T-helper 2 cell (primary cell): ENCODE results near the gene TNIP3.
"Not testable (repeated sequence)": the region's sequence is repeated elsewhere in the genome, so short reads cannot be mapped to it uniquely, and the experiment has no call there.

Source experiments
- DNase-seq, 5 experiments: peaks; one replicate each; pipeline versions ENCODE4 v3.0.0 to v3.0.0-alpha.2; 2012 to 2022
- total RNA-seq, 2 donors: gene quantifications; one replicate each; lab custom pipeline; 2026; lab: John Stamatoyannopoulos, UW

The TNIP3 gene, protein sequence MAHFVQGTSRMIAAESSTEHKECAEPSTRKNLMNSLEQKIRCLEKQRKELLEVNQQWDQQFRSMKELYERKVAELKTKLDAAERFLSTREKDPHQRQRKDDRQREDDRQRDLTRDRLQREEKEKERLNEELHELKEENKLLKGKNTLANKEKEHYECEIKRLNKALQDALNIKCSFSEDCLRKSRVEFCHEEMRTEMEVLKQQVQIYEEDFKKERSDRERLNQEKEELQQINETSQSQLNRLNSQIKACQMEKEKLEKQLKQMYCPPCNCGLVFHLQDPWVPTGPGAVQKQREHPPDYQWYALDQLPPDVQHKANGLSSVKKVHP
- 0.62 to 1.1 reads per million in 2 donors for total RNA-seq

DNA sequence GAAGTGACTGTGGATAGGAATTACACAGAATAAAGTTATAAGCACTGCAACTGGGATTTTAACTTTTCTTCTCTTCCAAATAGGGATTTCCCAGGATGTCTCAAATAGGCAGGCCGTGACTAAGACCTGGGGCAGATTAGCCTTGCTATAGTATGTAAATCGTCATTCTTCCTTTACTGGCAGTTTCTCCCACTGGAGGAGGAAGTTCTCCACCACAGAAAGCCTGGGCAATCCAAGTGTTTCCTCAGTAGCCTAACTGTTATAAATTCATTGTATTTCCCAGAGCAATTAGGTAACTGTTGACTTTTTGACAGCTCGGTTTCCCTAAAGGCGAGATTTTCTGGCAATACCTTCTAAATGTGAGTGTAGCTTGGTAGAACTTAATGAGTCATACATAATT, at the start of gene TNIP3:
Gene TNIP3, minus strand, starts transcription at position 31 of the 400 bp plus-strand sequence. CDS start 196 bp downstream, outside the sequence.
- no peak for DNase-seq

DNA sequence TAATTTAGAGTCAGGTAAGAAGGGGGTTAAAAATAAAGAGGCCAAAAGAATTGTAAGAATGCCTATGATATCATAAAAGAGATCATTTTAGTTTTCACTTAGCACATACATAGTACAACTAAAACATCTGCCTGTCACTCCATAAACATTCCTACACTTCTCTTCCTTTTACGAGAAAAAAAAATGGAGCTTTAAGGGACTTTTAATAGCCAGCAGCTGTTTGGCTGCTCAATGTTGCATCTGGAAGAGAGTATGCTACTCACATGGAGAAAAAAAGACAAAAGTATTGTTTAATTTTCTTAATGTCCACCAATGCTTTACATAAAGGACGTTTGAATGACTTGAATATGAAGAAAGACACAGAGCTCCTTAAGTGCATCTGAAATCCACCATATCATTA, 48.7 kb upstream of the TNIP3 start:
- no peak for DNase-seq

DNA sequence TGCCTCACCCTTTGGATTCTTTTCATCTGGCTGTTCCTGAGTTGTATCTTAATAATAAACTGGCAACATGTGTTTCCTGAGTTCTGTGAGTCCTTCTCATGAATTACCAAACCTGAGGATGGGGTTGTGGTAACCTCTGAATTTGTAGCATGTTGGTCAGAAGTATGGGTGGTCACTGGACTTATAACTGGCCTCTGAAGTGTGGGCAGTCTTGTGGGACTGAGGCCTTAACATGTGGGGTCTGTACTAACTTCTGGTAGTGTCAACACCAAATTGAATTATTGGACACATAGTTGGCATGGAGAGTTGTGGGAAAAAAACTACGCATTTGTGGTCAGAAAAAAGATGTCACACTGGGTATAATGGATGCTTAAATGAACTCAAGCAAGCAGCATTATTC, 45.0 kb upstream of the TNIP3 start:
- DNase-seq = no peak

DNA sequence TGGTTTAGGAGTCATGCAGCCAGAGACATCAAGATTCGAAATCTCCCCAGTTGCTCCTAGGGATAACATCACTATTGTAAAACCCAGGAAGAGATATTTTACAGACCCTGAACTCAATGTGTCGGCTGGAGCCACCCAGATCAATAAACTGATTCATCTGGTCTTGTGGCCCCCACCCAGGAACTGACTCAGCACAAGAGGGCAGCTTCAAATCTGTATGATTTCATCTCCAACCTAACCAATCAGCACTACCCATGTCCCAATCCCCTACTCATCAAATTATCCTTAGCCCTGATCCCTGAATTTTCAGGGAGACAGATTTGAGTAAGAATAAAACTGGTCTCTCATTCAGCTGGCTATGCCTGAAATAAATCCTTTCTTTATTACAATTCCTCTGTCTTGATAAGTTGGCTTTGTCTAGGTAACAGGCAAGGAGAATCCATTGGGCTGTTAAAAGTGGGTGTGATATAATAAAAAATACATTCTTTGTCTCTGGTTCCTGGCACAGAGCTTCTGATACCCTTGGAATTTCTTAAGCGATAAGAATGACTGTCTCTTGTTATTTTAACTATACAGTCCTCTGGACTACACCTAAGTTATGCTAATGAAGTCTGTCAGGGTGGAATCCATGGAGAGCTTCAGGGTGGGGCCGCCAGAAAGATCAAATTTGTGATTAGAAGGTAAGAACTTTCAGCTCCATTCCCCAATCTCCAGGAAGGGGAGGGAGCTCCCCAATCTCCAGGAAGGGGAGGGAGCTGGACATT, 44.3 kb upstream of the TNIP3 start:
- DNase-seq = no peak

DNA sequence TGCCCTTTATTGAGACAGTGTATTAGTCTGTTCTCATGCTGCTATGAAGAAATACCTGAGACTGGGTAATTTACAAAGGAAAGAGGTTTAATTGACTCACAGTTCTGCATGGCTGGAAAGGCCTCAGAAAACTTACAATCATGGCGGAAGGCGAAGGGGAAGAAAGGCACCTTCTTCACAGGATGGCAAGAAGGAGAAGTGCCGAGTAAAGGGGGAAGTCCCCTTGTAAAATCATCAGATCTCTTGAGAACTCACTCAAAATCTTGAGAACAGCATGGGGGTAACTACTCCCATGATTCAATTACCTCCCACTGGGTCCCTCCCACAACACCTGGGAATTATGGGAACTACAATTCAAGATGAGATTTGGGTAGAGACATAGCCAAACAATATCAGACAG, 41.7 kb upstream of the TNIP3 start:
- not testable (repeated sequence) for DNase-seq

DNA sequence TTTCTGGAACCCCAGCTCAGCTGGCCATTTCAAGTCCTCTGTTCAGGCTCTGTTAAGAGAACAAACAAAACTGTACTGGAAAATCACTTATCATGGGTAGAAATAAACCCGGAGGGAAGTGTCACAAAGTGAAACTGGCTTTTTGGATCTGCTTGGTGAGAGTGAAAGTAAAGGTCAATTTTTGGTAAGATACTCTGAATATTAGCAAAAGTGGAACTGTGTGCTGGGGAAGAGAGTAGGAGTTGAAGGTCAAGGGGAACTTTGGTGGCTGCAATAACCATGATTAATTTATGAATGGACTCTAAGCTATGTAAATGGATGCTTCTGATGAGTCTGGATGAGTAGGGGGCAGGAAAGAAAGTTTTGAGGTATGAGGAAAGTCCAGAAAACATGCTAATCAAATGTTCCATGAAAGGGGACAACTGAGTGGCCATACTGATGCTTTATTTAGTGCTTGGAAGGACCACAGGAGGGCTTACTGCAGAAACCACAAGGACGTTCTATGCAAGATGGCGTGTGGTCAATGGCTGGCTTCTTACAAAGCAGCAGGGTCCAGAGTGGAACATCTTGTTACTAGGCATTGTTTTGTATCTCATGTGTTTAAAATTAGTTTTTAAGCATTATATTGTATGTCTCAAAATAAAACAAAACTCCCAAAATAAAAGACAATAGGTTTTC, 36.8 kb upstream of the TNIP3 start:
- DNase-seq = no peak

DNA sequence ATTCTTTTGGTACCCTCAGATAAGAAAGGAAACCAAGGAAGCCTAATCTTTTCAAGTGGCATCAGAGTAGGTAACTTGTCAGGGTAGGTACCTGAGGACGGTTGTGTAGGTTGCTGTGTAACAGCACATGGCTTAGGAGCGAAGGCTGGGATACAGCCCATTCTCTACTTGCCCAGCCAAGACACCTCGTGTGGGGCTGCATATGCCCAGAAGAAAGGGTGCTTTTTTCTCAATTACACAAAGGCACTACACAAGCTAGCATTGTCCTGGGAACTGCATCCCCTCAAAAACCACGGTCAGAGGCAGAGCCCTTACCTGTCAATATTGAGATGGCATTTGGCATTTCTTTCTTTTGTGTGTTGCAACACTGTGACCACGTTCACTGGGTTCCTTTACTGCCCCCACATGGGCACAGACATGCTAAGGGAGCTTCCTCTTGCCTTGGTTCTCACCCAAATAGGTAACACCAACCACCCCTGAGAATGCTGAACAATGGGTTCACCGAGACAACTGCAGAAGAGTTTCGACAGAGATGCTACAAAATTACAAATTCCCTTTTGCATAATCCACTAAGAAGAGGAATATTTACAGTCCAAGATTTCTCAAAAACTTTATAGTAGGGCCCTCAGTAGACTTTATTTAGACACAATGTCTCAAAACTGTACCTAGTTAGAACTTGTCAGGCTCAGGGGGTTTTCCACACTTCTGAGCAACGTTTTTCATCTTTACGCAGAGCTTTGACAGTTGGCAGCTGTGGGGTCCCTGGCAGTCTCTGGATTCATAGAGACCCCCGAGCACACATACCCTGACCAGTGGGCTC, 35.8 kb upstream of the TNIP3 start:
- DNase-seq = peak in 2 of 5 experiments; percentile 40 to 77

DNA sequence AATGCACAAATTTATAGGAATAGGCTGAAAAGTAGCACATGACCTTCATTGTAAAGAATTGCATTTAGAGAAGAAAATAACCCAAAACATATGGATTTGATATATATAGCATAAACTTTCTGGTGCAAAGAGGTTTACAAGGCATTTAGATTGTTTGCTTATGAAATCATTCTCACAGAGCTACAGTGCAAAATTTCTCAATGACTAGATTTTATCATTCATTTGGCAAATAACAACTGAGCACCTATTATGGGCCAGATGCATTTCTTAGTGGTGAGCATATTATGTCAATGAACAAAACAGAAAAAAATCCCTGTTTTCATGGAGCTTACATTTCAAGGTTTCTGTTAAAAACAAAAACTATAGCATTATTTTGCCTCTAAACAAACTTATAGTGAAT, 34.1 kb upstream of the TNIP3 start:
- DNase-seq = no peak

DNA sequence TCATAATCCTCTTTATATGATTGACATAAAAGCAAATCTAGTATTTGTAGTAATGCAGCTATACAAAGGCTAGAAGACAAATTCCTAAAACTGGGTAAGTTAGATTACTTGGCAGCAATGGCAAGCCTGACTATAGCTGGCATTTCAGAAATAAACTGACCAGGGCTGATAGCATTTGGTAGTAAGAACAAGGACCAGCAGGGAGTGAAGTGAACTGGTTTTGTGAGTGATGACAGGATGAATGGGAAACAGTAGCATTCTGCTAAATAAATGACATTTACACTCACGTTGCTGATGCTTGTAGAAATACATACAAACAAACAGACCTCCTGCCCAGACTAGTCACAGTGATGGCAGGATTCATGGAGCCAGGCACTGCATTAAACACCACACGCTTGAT, 31.5 kb upstream of the TNIP3 start:
- DNase-seq = no peak

DNA sequence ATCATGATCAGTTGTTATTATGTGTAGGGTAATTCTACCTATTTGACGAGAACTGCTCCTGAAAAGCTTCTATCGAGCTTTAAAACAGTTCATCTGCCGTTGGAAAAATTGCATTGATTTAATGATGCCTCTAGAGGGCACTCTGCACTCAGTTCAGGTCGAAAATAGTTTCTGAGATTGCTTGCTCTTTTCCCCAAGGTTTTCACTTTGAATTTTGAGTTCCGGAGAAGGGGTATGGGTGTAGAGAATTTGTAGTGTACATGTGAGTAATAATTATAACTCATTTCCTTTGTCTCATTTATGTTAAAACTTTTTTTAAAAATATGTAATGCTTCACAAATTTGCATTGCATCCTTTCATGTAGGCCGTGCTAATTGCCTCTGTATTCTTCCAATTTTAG, 28.4 kb upstream of the TNIP3 start:
- peak in 1 of 5 experiments; percentile 71 for DNase-seq

DNA sequence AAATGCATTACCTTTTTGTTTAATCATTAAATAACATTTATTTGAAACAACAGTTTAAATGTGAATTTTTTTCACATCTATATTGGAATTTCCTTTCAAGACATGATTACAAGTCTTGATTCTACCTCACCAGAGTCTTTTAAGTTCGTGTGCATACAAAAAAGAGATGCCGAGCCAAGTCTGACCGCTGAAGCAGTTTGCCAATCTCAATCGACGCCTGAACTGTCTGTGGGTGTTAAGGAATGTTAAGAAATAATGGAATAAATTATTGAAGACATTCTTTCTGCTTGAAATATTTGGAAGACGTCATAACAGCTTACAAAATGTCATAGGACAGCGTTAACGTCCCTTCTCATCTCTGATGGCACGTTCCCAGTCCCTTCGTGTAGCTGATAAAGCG, 27.9 kb upstream of the TNIP3 start:
- DNase-seq = no peak

DNA sequence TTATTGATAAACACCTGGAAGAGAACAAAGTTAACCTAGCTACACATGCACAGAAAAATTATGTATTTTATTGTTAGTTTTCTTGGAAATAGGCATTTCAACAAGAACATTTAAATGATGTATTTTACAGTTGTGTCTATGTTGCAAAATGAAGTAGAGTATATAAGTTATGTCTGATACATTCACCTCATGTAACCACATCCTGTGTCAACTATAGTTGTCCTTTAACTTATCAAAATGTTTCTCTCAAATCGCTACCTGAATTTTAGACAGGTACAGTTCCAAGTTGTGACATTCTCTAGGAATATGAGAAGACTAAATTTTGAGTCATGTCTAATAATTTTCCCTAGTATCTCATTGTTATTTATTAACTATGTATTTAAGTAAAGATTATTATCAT, 27.2 kb upstream of the TNIP3 start:
- peak in 1 of 5 experiments; percentile 68 for DNase-seq

DNA sequence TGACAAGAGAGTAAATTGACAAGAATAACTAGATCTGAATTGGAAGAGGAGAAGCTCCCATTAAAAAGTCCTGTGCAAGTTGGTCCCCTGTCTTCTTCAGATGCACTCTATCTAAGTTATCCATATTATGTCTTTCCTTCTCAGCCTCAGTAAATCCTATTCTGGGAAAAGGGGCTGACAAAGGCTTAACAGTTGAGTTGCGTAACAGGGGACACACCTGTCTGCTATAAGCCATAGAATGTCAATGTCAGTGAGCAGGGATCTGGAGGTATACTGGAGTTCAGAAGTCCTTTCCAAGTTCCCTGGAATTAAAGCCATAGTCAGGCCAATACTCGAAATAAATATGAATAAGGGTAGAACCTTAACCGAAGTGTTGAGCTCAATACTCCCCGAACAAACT, 26.3 kb upstream of the TNIP3 start:
- no peak for DNase-seq

DNA sequence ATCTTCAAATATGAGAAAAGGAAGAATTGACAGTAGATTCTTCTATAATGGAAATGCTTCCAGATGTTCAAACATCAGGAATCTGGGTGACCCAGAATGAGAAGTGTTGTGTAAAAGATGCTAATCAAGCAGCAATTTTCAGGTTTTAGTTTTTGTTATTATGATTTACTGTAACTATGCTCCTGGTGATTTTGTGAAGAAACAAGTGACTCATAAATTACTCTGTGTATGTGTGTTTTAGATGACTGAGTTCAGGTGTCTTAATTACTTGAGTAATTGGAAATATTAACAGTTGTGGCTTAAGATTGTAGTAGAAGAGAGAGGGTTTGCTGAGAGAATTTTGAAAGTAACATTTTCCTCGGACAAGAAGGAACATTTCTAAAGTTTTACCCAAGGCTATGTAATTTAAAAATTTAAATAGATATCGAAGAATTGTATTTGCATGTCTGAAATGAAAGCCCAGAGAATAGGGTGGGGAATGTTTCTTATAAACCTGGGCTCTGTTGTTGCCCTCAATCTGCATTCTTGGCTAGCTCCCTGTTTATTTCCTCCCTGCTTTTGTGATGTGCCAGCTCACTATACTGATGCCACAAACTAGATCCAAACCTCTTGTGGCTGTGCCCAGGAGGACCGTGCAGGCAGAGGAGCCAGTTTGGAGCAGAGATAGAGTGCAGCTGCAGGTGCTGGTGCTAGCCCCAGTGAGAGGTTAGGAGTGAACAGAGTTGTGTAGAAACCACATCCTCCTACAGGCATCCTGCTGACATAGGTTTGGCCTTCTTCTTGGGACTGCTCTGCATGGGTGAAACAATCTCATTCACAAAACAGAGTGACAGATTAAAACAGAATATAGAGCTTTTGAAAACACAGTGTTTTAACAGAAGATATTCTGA, 25.4 kb upstream of the TNIP3 start:
- DNase-seq = peak in 3 of 5 experiments; percentile 12 to 94 (median 58)

DNA sequence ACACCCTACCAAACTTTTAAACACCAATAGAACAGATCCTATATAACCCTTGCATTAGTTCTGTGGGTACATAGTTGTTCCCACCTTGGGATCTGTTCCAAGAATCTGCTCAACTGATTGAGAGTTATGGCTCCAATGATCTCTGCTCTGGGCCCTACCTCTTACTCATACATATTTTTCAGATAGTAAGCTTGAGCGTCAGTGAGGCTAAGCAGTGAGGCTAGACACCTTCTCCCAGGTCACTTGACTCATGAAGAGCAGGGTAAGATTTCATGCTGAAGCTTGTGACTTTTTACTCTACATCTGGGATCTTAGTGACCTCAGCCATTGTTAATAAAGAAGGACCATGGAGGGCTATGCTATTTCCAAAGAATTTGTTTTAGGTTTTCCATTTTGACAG, 23.1 kb upstream of the TNIP3 start:
- no peak for DNase-seq

DNA sequence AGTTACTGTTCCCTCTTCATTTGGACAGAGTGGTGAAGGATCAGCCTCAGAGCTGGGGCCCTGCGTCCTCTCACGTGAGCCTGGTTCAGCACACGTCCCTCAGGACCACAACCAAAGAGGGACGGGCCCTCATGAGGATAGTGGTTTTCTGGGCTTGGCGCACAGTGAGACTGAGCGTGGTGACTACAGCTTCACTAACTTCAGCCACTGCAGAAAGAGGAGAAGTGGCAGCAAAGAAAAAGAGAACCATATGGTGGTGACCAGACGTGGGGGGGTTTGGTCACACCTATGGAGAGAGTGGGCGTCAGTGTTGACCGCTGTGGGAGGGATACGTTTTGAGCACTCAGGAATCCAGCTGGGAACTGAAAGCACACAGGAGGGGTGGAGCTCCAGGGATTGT, 21.8 kb upstream of the TNIP3 start:
- DNase-seq = no peak

DNA sequence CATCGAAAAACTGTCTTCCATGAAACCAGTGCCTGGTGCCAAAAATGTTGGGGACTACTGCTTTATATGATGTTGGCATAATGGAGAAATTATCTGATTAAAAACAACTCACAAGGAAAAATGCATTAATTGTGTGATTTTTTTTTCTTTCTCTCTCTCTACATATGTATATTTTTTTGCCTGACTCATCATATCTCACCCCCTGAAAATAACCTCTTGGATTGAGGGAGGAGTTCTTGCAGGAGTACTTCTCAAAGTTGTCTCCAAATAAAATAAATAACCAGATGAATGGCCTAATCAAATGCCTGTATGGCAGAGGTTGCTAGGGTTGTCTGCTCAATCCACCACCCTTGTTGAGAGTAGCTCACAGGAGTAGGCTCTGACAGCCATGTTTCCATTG, 19.9 kb upstream of the TNIP3 start:
- no peak for DNase-seq

DNA sequence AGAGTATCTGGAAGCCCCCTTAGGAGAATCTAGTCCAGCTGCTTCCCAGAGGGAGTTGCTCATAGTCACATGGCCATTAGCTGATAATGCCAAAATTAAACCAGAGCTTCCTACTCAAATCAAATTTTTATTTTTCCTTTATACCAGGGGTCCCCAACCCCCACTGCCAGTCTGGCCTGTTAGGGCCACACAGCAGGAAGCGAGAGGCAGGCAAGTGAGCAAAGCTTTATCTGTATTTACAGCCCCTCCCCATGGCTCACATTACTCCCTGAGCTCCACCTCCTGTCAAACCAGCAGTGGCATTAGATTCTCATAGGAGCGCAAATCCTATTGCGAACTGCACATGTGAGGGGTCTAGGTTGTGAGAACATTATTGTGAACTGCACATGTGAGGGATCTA, 19.2 kb upstream of the TNIP3 start:
- DNase-seq = no peak

DNA sequence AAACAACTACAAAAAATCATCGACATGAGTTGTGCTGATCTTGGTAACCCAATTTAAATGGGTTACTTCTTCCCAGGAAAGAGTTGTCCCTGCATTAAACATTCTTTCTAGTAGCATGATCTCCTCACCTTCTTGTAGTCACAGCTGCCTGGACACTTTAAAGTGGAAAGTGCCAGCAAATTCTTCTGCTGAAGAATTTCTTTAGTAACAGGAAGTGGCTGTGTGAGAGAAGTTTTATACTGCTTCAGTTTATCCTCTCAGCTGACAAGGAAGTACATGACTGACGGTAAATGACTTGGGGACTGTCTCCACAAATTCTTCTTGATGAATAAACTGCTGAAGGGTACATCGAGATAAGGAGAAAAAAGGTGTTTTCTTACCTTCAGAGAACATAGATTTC, 18.2 kb upstream of the TNIP3 start:
- peak in 2 of 5 experiments; percentile 36 to 88 for DNase-seq

DNA sequence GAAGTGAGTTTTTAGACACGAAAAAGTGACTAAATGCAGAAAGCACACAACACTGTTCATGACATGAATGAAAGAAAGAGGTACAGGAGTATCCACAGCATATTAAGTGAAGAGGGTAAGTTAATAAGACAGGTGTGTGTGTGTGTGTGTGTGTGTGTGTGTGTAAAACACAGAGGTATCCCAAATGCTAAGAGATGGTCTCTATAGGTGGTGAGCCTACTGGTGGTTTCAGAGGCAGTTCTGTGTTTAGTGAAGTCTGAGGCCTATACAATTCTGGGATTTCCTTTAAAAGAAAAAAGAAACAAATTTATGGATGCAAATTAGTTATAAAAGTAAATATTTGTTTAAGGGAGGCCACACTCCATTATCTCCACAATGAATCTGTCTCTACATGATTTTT, 17.4 kb upstream of the TNIP3 start:
- peak in 1 of 5 experiments; percentile 50 for DNase-seq

DNA sequence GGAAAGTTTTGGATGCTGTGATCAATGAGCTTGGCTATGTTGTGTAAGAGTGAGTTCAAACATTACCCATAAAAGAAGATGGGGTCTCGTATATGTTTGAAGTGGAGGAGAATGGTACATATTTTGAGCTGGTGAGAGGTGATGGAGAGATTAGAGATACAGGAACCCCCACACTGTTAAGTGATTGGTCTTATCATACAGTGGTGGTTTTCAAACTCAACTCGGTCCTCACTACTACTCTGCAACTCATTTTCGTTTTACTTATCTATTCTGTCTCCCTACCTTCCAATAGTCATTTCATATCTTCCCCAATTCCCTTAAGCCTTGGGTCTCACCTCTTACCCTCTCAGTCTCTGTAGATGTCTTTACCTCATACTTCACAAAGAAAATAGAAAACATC, 16.4 kb upstream of the TNIP3 start:
- DNase-seq = peak in 1 of 5 experiments; percentile 85
